Neural progenitor cell (in vitro differentiated cells): ENCODE measurements around the gene CHRM4. TPM values are rescaled to one million over a fixed set of nuclear protein-coding genes. Genes with fewer than 3 reads are reported as not detected.

ENCODE experiments used
- DNase-seq: peaks from one replicate; pipeline ENCODE4 v3.0.0-alpha.2; 2016; ENCODE audit warnings: low spot score
- H2AFZ ChIP-seq: fragments of 200-600 bp; sonication (generic); replicated peaks from 2 replicates; pipeline ENCODE4 v1.6.1; 2016; ENCODE audit warnings: antibody characterized with exemption
- H3F3A ChIP-seq: fragments of 200-600 bp; sonication (generic); 2 replicates; pipeline ENCODE4 v1.6.1; 2016; ENCODE audit warnings: antibody characterized with exemption, low read depth
- H3K27ac ChIP-seq: fragments of 200-600 bp; sonication (generic); 2 replicates; pipeline ENCODE4 v1.5.1; 2016; ENCODE audit warnings: mild to moderate bottlenecking
- H3K27me3 ChIP-seq: fragments of 200-600 bp; sonication (generic); 2 replicates; pipeline ENCODE4 v1.6.1; 2016; ENCODE audit warnings: mild to moderate bottlenecking, moderate library complexity
- H3K36me3 ChIP-seq: fragments of 200-600 bp; sonication (generic); 2 replicates; pipeline ENCODE4 v1.5.1; 2016
- H3K4me1 ChIP-seq: fragments of 200-600 bp; sonication (generic); 2 replicates; pipeline ENCODE4 v1.6.1; 2016; ENCODE audit warnings: mixed run types
- H3K4me2 ChIP-seq: fragments of 200-600 bp; sonication (generic); 2 replicates; pipeline ENCODE4 v1.6.1; 2016
- H3K4me3 ChIP-seq: fragments of 200-600 bp; sonication (generic); 2 replicates; pipeline ENCODE4 v1.5.1; 2016
- H3K79me2 ChIP-seq: fragments of 200-600 bp; sonication (generic); 2 replicates; pipeline ENCODE4 v1.6.1; 2016; ENCODE audit warnings: low read depth
- H3K9ac ChIP-seq: fragments of 200-600 bp; sonication (generic); 2 replicates; pipeline ENCODE4 v1.6.1; 2016
- H3K9me3 ChIP-seq: fragments of 200-600 bp; sonication (generic); 2 replicates; pipeline ENCODE4 v1.5.1; 2016; ENCODE audit warnings: low read depth
- H4K20me1 ChIP-seq: fragments of 200-600 bp; sonication (generic); 2 replicates; pipeline ENCODE4 v1.6.1; 2016; ENCODE audit warnings: low read depth
- H3K27ac Mint-ChIP-seq: 3 replicates; pipeline ENCODE4 v1.8.0; 2021; ENCODE audit warnings: mixed read lengths
- H3K27me3 Mint-ChIP-seq: 2 replicates; pipeline ENCODE4 v1.8.0; 2022; ENCODE audit warnings: low read depth, mild to moderate bottlenecking, inconsistent platforms, moderate library complexity, mixed read lengths; ENCODE audit not compliant: insufficient read depth
- H3K36me3 Mint-ChIP-seq: 3 replicates; pipeline ENCODE4 v1.8.0; 2021; ENCODE audit warnings: mixed read lengths
- H3K4me1 Mint-ChIP-seq: 3 replicates; pipeline ENCODE4 v1.8.0; 2021; ENCODE audit warnings: mixed read lengths
- H3K4me3 Mint-ChIP-seq: 3 replicates; pipeline ENCODE4 v1.8.0; 2021; ENCODE audit warnings: mild to moderate bottlenecking, moderate library complexity, mixed read lengths
- H3K9me3 Mint-ChIP-seq: 3 replicates; pipeline ENCODE4 v1.8.0; 2020; ENCODE audit warnings: mixed read lengths
- EZH2 ChIP-seq: fragments of 200-600 bp; sonication (generic); IDR thresholded peaks from 2 replicates; pipeline ENCODE4 v1.6.1; 2017; ENCODE audit warnings: antibody characterized with exemption, mild to moderate bottlenecking, moderate library complexity
- EZH2phosphoT487 ChIP-seq: fragments of 200-600 bp; sonication (generic); IDR thresholded peaks from 2 replicates; pipeline ENCODE4 v1.6.1; 2017; ENCODE audit warnings: antibody characterized with exemption
- total RNA-seq: library from RNA; depleted of rRNA; stranded (reverse); fragments of >200 nt; gene quantifications from 2 replicates; pipeline ENCODE4 v1.2.3, GENCODE V29; 2015; ENCODE audit warnings: low replicate concordance
- TF ChIP-seq, protein P1 (sequence below): fragments of 200-600 bp; sonication (generic); IDR thresholded peaks from 2 replicates; pipeline ENCODE4 v1.5.1; 2017; ENCODE audit warnings: antibody characterized with exemption, mild to moderate bottlenecking

Gene CHRM4
- total RNA-seq, 1 donor from 2014 or later = not detected

- H2AFZ ChIP-seq = no peak overlapping the region
- H3K27me3 Mint-ChIP-seq = peaks cover 10% of the 10 kb centered on the region
- H3K9ac ChIP-seq = no peak overlapping the region
- peak overlapping the region; percentile 33 for H3K4me3 Mint-ChIP-seq
- peaks cover 9% of the 10 kb centered on the region for H3K4me1 Mint-ChIP-seq
- H3K4me3 ChIP-seq = no peak overlapping the region
- TF ChIP-seq EZH2 (no peak), EZH2phosphoT487 (no peak)
- TF ChIP-seq, protein P1, sequence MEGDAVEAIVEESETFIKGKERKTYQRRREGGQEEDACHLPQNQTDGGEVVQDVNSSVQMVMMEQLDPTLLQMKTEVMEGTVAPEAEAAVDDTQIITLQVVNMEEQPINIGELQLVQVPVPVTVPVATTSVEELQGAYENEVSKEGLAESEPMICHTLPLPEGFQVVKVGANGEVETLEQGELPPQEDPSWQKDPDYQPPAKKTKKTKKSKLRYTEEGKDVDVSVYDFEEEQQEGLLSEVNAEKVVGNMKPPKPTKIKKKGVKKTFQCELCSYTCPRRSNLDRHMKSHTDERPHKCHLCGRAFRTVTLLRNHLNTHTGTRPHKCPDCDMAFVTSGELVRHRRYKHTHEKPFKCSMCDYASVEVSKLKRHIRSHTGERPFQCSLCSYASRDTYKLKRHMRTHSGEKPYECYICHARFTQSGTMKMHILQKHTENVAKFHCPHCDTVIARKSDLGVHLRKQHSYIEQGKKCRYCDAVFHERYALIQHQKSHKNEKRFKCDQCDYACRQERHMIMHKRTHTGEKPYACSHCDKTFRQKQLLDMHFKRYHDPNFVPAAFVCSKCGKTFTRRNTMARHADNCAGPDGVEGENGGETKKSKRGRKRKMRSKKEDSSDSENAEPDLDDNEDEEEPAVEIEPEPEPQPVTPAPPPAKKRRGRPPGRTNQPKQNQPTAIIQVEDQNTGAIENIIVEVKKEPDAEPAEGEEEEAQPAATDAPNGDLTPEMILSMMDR = no peak
- no peak overlapping the region for H3K4me2 ChIP-seq
- no peaks in the 10 kb centered on the region for H3K4me1 ChIP-seq
- H4K20me1 ChIP-seq = peaks cover 22% of the 10 kb centered on the region
- H3K27me3 ChIP-seq = peaks cover 18% of the 10 kb centered on the region
- H3K79me2 ChIP-seq = no peaks in the 10 kb centered on the region
- H3K9me3 ChIP-seq = no peaks in the 10 kb centered on the region
- H3K9me3 Mint-ChIP-seq = no peaks in the 10 kb centered on the region
- no peak overlapping the region for H3K27ac Mint-ChIP-seq
- H3K36me3 ChIP-seq = no peaks in the 10 kb centered on the region
- DNase-seq = no peak
- H3K36me3 Mint-ChIP-seq = peaks cover 11% of the 10 kb centered on the region
- no peak overlapping the region for H3K27ac ChIP-seq
- H3F3A ChIP-seq = peaks cover 3% of the 10 kb centered on the region
Observed at GRCh38 chr11:46397526-46397925, 6.0 kb upstream of the CHRM4 start.

DNA sequence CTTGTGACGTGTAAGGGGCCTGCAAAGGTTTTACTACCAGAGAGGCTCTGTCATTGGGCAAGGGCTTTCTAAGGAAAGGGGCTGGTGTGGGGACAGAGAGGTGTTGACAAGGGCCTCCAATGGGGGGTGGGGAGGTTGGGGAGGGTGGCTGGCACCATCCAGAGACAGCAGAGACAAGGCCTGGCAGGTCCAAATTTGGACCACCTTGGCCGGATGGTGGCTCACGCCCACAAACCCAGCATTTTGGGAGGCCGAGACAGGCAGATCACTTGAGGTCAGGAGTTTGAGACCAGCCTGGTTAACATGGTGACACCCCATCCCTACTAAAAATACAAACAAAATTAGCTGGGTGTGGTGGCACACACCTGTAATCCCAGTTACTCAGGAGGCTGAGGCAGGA is 2.2 kb upstream of the CHRM4 start:
- no peak overlapping the region for H3K9ac ChIP-seq
- peaks cover 28% of the 10 kb centered on the region for H3K27me3 Mint-ChIP-seq
- peaks cover 47% of the 10 kb centered on the region for H4K20me1 ChIP-seq
- no peaks in the 10 kb centered on the region for H3K9me3 ChIP-seq
- no peak overlapping the region for H3K27ac Mint-ChIP-seq
- peaks cover 16% of the 10 kb centered on the region for H3K4me1 Mint-ChIP-seq
- DNase-seq = no peak
- peaks cover 14% of the 10 kb centered on the region for H3F3A ChIP-seq
- no peak overlapping the region for H3K4me2 ChIP-seq
- no peak overlapping the region for H3K4me3 ChIP-seq
- peaks cover 5% of the 10 kb centered on the region for H3K36me3 Mint-ChIP-seq
- peaks cover 56% of the 10 kb centered on the region for H3K27me3 ChIP-seq
- no peaks in the 10 kb centered on the region for H3K9me3 Mint-ChIP-seq
- H3K4me3 Mint-ChIP-seq = peak overlapping the region; percentile 84
- no peak overlapping the region for H3K27ac ChIP-seq
- TF ChIP-seq EZH2phosphoT487 = no peak
- no peak for TF ChIP-seq EZH2
- TF ChIP-seq, protein P1 = no peak
- no peak overlapping the region for H2AFZ ChIP-seq
- no peaks in the 10 kb centered on the region for H3K36me3 ChIP-seq
- no peaks in the 10 kb centered on the region for H3K79me2 ChIP-seq
- H3K4me1 ChIP-seq = peaks cover 19% of the 10 kb centered on the region

DNA sequence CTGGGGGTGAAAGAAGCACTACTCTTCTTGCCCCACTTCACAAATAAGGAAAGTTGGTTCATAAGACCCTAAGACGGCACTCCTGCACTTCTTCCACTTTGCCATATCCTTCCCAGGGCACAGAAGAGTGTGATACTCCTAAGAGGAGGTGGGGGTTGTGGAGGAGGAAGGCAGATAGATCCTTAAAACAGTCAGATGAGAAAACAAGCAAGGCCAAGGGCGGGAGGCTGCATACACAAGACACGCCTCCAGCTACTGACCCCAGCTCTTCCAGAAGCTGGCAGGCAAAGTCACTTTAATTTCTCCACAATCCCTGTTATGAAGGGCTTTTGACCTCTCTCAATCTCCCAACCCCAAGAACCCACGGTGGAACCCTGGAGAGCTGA is 1.6 kb upstream of the CHRM4 start:
- H4K20me1 ChIP-seq = peaks cover 52% of the 10 kb centered on the region
- peaks cover 23% of the 10 kb centered on the region for H3K4me1 ChIP-seq
- H3K36me3 ChIP-seq = no peaks in the 10 kb centered on the region
- peak overlapping the region; percentile 49 for H3K4me3 ChIP-seq
- H3K4me2 ChIP-seq = peak overlapping the region; percentile 83
- H3K36me3 Mint-ChIP-seq = peaks cover 5% of the 10 kb centered on the region
- no peak for DNase-seq
- no peak overlapping the region for H3K27ac Mint-ChIP-seq
- peak overlapping the region; percentile 84 for H3K4me3 Mint-ChIP-seq
- H3K27me3 Mint-ChIP-seq = peaks cover 33% of the 10 kb centered on the region
- no peaks in the 10 kb centered on the region for H3K79me2 ChIP-seq
- H3F3A ChIP-seq = peaks cover 19% of the 10 kb centered on the region
- H3K27me3 ChIP-seq = peaks cover 61% of the 10 kb centered on the region
- H3K9ac ChIP-seq = no peak overlapping the region
- no peaks in the 10 kb centered on the region for H3K9me3 ChIP-seq
- H3K4me1 Mint-ChIP-seq = peaks cover 21% of the 10 kb centered on the region
- H3K9me3 Mint-ChIP-seq = no peaks in the 10 kb centered on the region
- no peak overlapping the region for H3K27ac ChIP-seq
- TF ChIP-seq EZH2 (no peak), EZH2phosphoT487 (no peak)
- TF ChIP-seq, protein P1 = no peak
- no peak overlapping the region for H2AFZ ChIP-seq
